ENCODE data around the gene TNS1. TPM values are rescaled to one million over a fixed set of nuclear protein-coding genes. Genes with fewer than 3 reads are reported as not detected.

The TNS1 gene
- total RNA-seq, 1 donor from 2014 or later = 219 TPM

GRCh38 chr2:217953531-217953932 is 49.3 kb downstream of the TNS1 start:
- FAIRE-seq (no peak), DNase-seq (ENCODE audit: low read depth) (no peak)
- Histone ChIP-seq H3K36me3 (ENCODE audit: insufficient read depth, low read length) (peaks cover 5% of the 10 kb centered on the region), H3K79me2 (ENCODE audit: insufficient read depth, low read length) (peaks cover 54% of the 10 kb centered on the region), H3K4me3 (ENCODE audit: insufficient read depth, low read depth, low read length) (no peak overlapping the region), H3K9ac (ENCODE audit: low read length) (no peak overlapping the region), H2AFZ (ENCODE audit: low read depth, low read length) (no peak overlapping the region), H3K4me2 (ENCODE audit: low read length) (no peak overlapping the region), H3K27me3 (ENCODE audit: insufficient read depth, low read length) (no peaks in the 10 kb centered on the region), H3K27ac (ENCODE audit: low read depth, low read length) (no peak overlapping the region), H4K20me1 (ENCODE audit: insufficient read depth, low read length) (peaks cover 76% of the 10 kb centered on the region), H3K4me1 (ENCODE audit: insufficient read depth, low read length) (no peaks in the 10 kb centered on the region), H3K9me3 (ENCODE audit: insufficient read depth, low read depth, low read length) (no peaks in the 10 kb centered on the region)
- no peak for TF ChIP-seq EZH2 (IDR thresholded peaks at IDR 0.05; ENCODE audit: insufficient read depth, low read length)
- no peak for TF ChIP-seq CTCF (IDR thresholded peaks at IDR 0.05; ENCODE audit: insufficient read depth, low read depth, low read length)
- Mint-ChIP-seq H3K36me3 (ENCODE audit: low read depth, unreplicated experiment) (peaks cover 30% of the 10 kb centered on the region), H3K27me3 (ENCODE audit: low read depth, unreplicated experiment) (no peaks in the 10 kb centered on the region), H3K4me1 (ENCODE audit: low read depth, unreplicated experiment) (peaks cover 45% of the 10 kb centered on the region), H3K9me3 (ENCODE audit: unreplicated experiment) (no peaks in the 10 kb centered on the region), H3K27ac (ENCODE audit: unreplicated experiment) (no peak overlapping the region), H3K4me3 (ENCODE audit: unreplicated experiment) (no peak overlapping the region)

GRCh38 chr2:217953011-217953481 is 49.7 kb downstream of the TNS1 start:
- DNase-seq (ENCODE audit: low read depth) (no peak), FAIRE-seq (no peak)
- H3K27ac ChIP-seq (ENCODE audit: low read depth, low read length) = no peak overlapping the region
- no peaks in the 10 kb centered on the region for H3K27me3 Mint-ChIP-seq (ENCODE audit: low read depth, unreplicated experiment)
- no peak overlapping the region for H3K4me2 ChIP-seq (ENCODE audit: low read length)
- peaks cover 76% of the 10 kb centered on the region for H4K20me1 ChIP-seq (ENCODE audit: insufficient read depth, low read length)
- TF ChIP-seq CTCF (IDR thresholded peaks at IDR 0.05; ENCODE audit: insufficient read depth, low read depth, low read length) (no peak), EZH2 (IDR thresholded peaks at IDR 0.05; ENCODE audit: insufficient read depth, low read length) (no peak)
- H3K27me3 ChIP-seq (ENCODE audit: insufficient read depth, low read length) = no peaks in the 10 kb centered on the region
- H3K4me1 ChIP-seq (ENCODE audit: insufficient read depth, low read length) = no peaks in the 10 kb centered on the region
- peaks cover 2% of the 10 kb centered on the region for H3K36me3 ChIP-seq (ENCODE audit: insufficient read depth, low read length)
- peaks cover 30% of the 10 kb centered on the region for H3K36me3 Mint-ChIP-seq (ENCODE audit: low read depth, unreplicated experiment)
- peaks cover 46% of the 10 kb centered on the region for H3K4me1 Mint-ChIP-seq (ENCODE audit: low read depth, unreplicated experiment)
- no peaks in the 10 kb centered on the region for H3K9me3 ChIP-seq (ENCODE audit: insufficient read depth, low read depth, low read length)
- no peak overlapping the region for H3K9ac ChIP-seq (ENCODE audit: low read length)
- H3K79me2 ChIP-seq (ENCODE audit: insufficient read depth, low read length) = peaks cover 55% of the 10 kb centered on the region
- H3K4me3 Mint-ChIP-seq (ENCODE audit: unreplicated experiment) = no peak overlapping the region
- no peak overlapping the region for H3K27ac Mint-ChIP-seq (ENCODE audit: unreplicated experiment)
- no peak overlapping the region for H3K4me3 ChIP-seq (ENCODE audit: insufficient read depth, low read depth, low read length)
- H2AFZ ChIP-seq (ENCODE audit: low read depth, low read length) = no peak overlapping the region
- no peaks in the 10 kb centered on the region for H3K9me3 Mint-ChIP-seq (ENCODE audit: unreplicated experiment)

GRCh38 chr2:217952409-217952808 is 50.4 kb downstream of the TNS1 start:
- H3K27ac Mint-ChIP-seq (ENCODE audit: unreplicated experiment) = no peak overlapping the region
- H3K4me1 Mint-ChIP-seq (ENCODE audit: low read depth, unreplicated experiment) = peaks cover 47% of the 10 kb centered on the region

More at GRCh38 chr2:217952409-217952808, 50.4 kb downstream of the TNS1 start:
- Histone ChIP-seq H3K9me3 (ENCODE audit: insufficient read depth, low read depth, low read length) (no peaks in the 10 kb centered on the region), H2AFZ (ENCODE audit: low read depth, low read length) (no peak overlapping the region), H4K20me1 (ENCODE audit: insufficient read depth, low read length) (peaks cover 82% of the 10 kb centered on the region), H3K27ac (ENCODE audit: low read depth, low read length) (no peak overlapping the region), H3K27me3 (ENCODE audit: insufficient read depth, low read length) (no peaks in the 10 kb centered on the region), H3K4me3 (ENCODE audit: insufficient read depth, low read depth, low read length) (no peak overlapping the region), H3K9ac (ENCODE audit: low read length) (no peak overlapping the region), H3K36me3 (ENCODE audit: insufficient read depth, low read length) (peaks cover 2% of the 10 kb centered on the region), H3K4me1 (ENCODE audit: insufficient read depth, low read length) (no peaks in the 10 kb centered on the region), H3K79me2 (ENCODE audit: insufficient read depth, low read length) (peaks cover 61% of the 10 kb centered on the region), H3K4me2 (ENCODE audit: low read length) (no peak overlapping the region)
- Mint-ChIP-seq H3K36me3 (ENCODE audit: low read depth, unreplicated experiment) (peaks cover 34% of the 10 kb centered on the region), H3K27me3 (ENCODE audit: low read depth, unreplicated experiment) (no peaks in the 10 kb centered on the region), H3K9me3 (ENCODE audit: unreplicated experiment) (no peaks in the 10 kb centered on the region), H3K4me3 (ENCODE audit: unreplicated experiment) (no peak overlapping the region)
- FAIRE-seq (no peak), DNase-seq (ENCODE audit: low read depth) (no peak)
- TF ChIP-seq EZH2 (IDR thresholded peaks at IDR 0.05; ENCODE audit: insufficient read depth, low read length) = no peak
- TF ChIP-seq CTCF (IDR thresholded peaks at IDR 0.05; ENCODE audit: insufficient read depth, low read depth, low read length) = no peak
